ENCODE measurements around the gene RASL11B.

The RASL11B gene

DNA sequence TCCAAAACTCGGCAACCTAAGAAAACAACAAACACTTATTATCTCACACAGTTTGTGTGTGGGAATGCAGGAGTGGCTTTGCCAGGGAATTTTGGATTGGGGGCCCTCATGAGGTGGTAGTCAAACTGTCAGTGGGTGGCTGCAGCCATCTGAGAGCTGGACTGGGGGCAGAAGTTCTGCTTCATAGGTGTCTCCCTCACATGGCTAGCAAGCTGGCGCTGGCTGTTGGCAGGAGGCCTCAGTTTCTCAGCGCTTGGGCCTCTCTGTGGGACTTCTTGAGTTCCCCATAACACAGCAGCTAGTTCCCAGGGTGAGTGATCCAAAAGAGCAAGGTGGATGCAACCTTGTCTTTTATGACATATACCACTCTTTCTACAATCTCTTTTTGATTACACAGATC, 26.0 kb upstream of the RASL11B start:
- H3K9me3 ChIP-seq (ENCODE audit: insufficient read depth, low read depth, low read length) = no peaks in the 10 kb centered on the region
- no peaks in the 10 kb centered on the region for H3F3A ChIP-seq (ENCODE audit: low read depth)
- TF ChIP-seq EZH2phosphoT487 (IDR thresholded peaks at IDR 0.05; ENCODE audit: borderline replicate concordance) (no peak), CTCF (conservative IDR thresholded peaks at IDR 0.05; ENCODE audit: low read length) (no peak)
- no peak overlapping the region for H3K4me3 ChIP-seq (ENCODE audit: low read length, poor library complexity, severe bottlenecking)
- H4K20me1 ChIP-seq (ENCODE audit: insufficient read depth, low read length, poor library complexity, severe bottlenecking) = no peaks in the 10 kb centered on the region
- H3K4me2 ChIP-seq (ENCODE audit: low read depth, low read length, poor library complexity, severe bottlenecking) = no peak overlapping the region
- no peak overlapping the region for H2AFZ ChIP-seq (ENCODE audit: low read length)
- H3K9me2 ChIP-seq (replicated peaks; ENCODE audit: low read depth, low read length) = no peaks in the 10 kb centered on the region
- H3K36me3 ChIP-seq (ENCODE audit: insufficient read depth, low read length) = no peaks in the 10 kb centered on the region
- H3K9ac ChIP-seq (ENCODE audit: low read depth, low read length, poor library complexity, severe bottlenecking) = no peak overlapping the region
- no peaks in the 10 kb centered on the region for H3K4me1 ChIP-seq (ENCODE audit: insufficient read depth, low read length, poor library complexity, severe bottlenecking)
- no peaks in the 10 kb centered on the region for H3K27me3 ChIP-seq (ENCODE audit: insufficient read depth, low read length, poor library complexity, severe bottlenecking)
- H3K79me2 ChIP-seq (ENCODE audit: insufficient read depth, low read length) = no peaks in the 10 kb centered on the region

- no peaks in the 10 kb centered on the region for H3K4me1 ChIP-seq (ENCODE audit: insufficient read depth, low read length, poor library complexity, severe bottlenecking)
- H3K27me3 ChIP-seq (ENCODE audit: insufficient read depth, low read length, poor library complexity, severe bottlenecking) = no peaks in the 10 kb centered on the region
- H3K36me3 ChIP-seq (ENCODE audit: insufficient read depth, low read length) = no peaks in the 10 kb centered on the region
- no peak overlapping the region for H2AFZ ChIP-seq (ENCODE audit: low read length)
- H3K9ac ChIP-seq (ENCODE audit: low read depth, low read length, poor library complexity, severe bottlenecking) = no peak overlapping the region
- H3K79me2 ChIP-seq (ENCODE audit: insufficient read depth, low read length) = no peaks in the 10 kb centered on the region
- no peaks in the 10 kb centered on the region for H4K20me1 ChIP-seq (ENCODE audit: insufficient read depth, low read length, poor library complexity, severe bottlenecking)
- H3K4me3 ChIP-seq (ENCODE audit: low read length, poor library complexity, severe bottlenecking) = no peak overlapping the region
- no peaks in the 10 kb centered on the region for H3F3A ChIP-seq (ENCODE audit: low read depth)
- TF ChIP-seq CTCF (conservative IDR thresholded peaks at IDR 0.05; ENCODE audit: low read length) (no peak), EZH2phosphoT487 (IDR thresholded peaks at IDR 0.05; ENCODE audit: borderline replicate concordance) (no peak)
- H3K4me2 ChIP-seq (ENCODE audit: low read depth, low read length, poor library complexity, severe bottlenecking) = no peak overlapping the region
- no peaks in the 10 kb centered on the region for H3K9me2 ChIP-seq (replicated peaks; ENCODE audit: low read depth, low read length)
- no peaks in the 10 kb centered on the region for H3K9me3 ChIP-seq (ENCODE audit: insufficient read depth, low read depth, low read length)
These were observed 25.4 kb upstream of the RASL11B start for GRCh38 chr4:52836678-52837077.

- Histone ChIP-seq H3K4me2 (ENCODE audit: low read depth, low read length, poor library complexity, severe bottlenecking) (no peak overlapping the region), H3K27me3 (ENCODE audit: insufficient read depth, low read length, poor library complexity, severe bottlenecking) (no peaks in the 10 kb centered on the region), H3K4me1 (ENCODE audit: insufficient read depth, low read length, poor library complexity, severe bottlenecking) (no peaks in the 10 kb centered on the region), H3K9me2 (replicated peaks; ENCODE audit: low read depth, low read length) (no peaks in the 10 kb centered on the region), H3K9me3 (ENCODE audit: insufficient read depth, low read depth, low read length) (no peaks in the 10 kb centered on the region), H3K79me2 (ENCODE audit: insufficient read depth, low read length) (no peaks in the 10 kb centered on the region), H3K36me3 (ENCODE audit: insufficient read depth, low read length) (no peaks in the 10 kb centered on the region), H3K9ac (ENCODE audit: low read depth, low read length, poor library complexity, severe bottlenecking) (no peak overlapping the region), H4K20me1 (ENCODE audit: insufficient read depth, low read length, poor library complexity, severe bottlenecking) (no peaks in the 10 kb centered on the region), H2AFZ (ENCODE audit: low read length) (no peak overlapping the region), H3F3A (ENCODE audit: low read depth) (no peaks in the 10 kb centered on the region), H3K4me3 (ENCODE audit: low read length, poor library complexity, severe bottlenecking) (no peak overlapping the region)
- TF ChIP-seq EZH2phosphoT487 (IDR thresholded peaks at IDR 0.05; ENCODE audit: borderline replicate concordance) = no peak
- no peak for TF ChIP-seq CTCF (conservative IDR thresholded peaks at IDR 0.05; ENCODE audit: low read length)
These were observed 24.2 kb upstream of the RASL11B start for GRCh38 chr4:52837716-52838558.

Measured in Loucy (cell line).